B cell (primary cell): ENCODE results near the gene MICALL2. TPM values are rescaled to one million over a fixed set of nuclear protein-coding genes. Genes with fewer than 3 reads are reported as not detected.

Experiments used
- ATAC-seq: fragments of 200-7000 bp; cut with Tn5 transposase; one replicate; pipeline ENCODE4 v1.10.0; 2021; ENCODE audit warnings: low read depth, mild to moderate bottlenecking, moderate number of reproducible peaks, moderate library complexity
- CTCF ChIA-PET: fragments of 350-600 bp; sonication (Branson Sonifier 250); formaldehyde crosslinking; loops from one replicate; lab custom pipeline; 2021; ENCODE audit warnings: antibody characterized with exemption, inconsistent platforms; lab: Charles Lee
- POLR2A ChIA-PET: fragments of 350-600 bp; sonication (Branson Sonifier 250); formaldehyde crosslinking; loops from one replicate; lab custom pipeline; 2021; ENCODE audit warnings: antibody characterized with exemption; lab: Charles Lee
- DNase-seq: peaks from one replicate; pipeline ENCODE4 v3.0.0; 2013
- H2AFZ ChIP-seq: 2 replicates; pipeline ENCODE4 v1.6.1; 2012; ENCODE audit warnings: mild to moderate bottlenecking, low read depth, low read length; ENCODE audit not compliant: insufficient read depth, poor library complexity, severe bottlenecking
- H3K27ac ChIP-seq, 2 donors: 1 replicate in 1 of 2; 2 replicates in 1 of 2; pipeline ENCODE4 v1.5.1; 2012 to 2013; ENCODE audit warnings: low read length in 2 of 2, mild to moderate bottlenecking in 2 of 2, moderate library complexity in 1 of 2
- H3K27me3 ChIP-seq, 4 experiments: fragments of 200-600 bp in 1 of 4; sonication (generic) in 1 of 4; replicated peaks in 1 of 4; 1 replicate in 2 of 4; 2 replicates in 2 of 4; pipeline versions ENCODE4 v1.6.1 to v1.7.0; 2013 to 2016; ENCODE audit warnings: low read length in 3 of 4, mild to moderate bottlenecking in 2 of 4, mixed read lengths in 1 of 4, moderate library complexity in 1 of 4; ENCODE audit not compliant: insufficient read depth in 4 of 4, control insufficient read depth in 3 of 4; ENCODE audit errors: control extremely low read depth in 1 of 4
- H3K36me3 ChIP-seq, 2 experiments: replicated peaks in 1 of 2; 1 replicate in 1 of 2; 2 replicates in 1 of 2; pipeline versions ENCODE4 v1.6.1 to v1.7.1; 2013; ENCODE audit warnings: low read length in 1 of 2; ENCODE audit not compliant: insufficient read depth in 2 of 2, control insufficient read depth in 1 of 2; ENCODE audit errors: control extremely low read depth in 1 of 2, extremely low read depth in 1 of 2
- H3K4me1 ChIP-seq, 2 donors: fragments of 200-600 bp in 1 of 2; sonication (generic) in 1 of 2; 1 replicate in 1 of 2; 2 replicates in 1 of 2; pipeline versions ENCODE4 v1.5.1 to v1.6.1; 2013 to 2017; ENCODE audit warnings: low read length in 2 of 2; ENCODE audit not compliant: control insufficient read depth in 2 of 2, insufficient read depth in 2 of 2
- H3K4me2 ChIP-seq: replicated peaks from 2 replicates; pipeline ENCODE3; 2012; ENCODE audit warnings: mild to moderate bottlenecking, low read depth, low read length; ENCODE audit not compliant: poor library complexity, severe bottlenecking
- H3K4me3 ChIP-seq, 5 experiments: fragments of 200-600 bp in 1 of 5; sonication (generic) in 1 of 5; 1 replicate in 3 of 5; 2 replicates in 2 of 5; pipeline versions ENCODE4 v1.5.1 to v1.7.0; 2011 to 2016; ENCODE audit warnings: low read length in 4 of 5, mild to moderate bottlenecking in 4 of 5, low read depth in 2 of 5, control low read depth in 1 of 5, moderate library complexity in 1 of 5; ENCODE audit not compliant: insufficient read depth in 1 of 5; ENCODE audit errors: control extremely low read depth in 1 of 5, extremely low read depth in 1 of 5
- H3K79me2 ChIP-seq: fragments of 200-600 bp; sonication (generic); one replicate; pipeline ENCODE4 v1.6.0; 2016; ENCODE audit warnings: low read length; ENCODE audit not compliant: control insufficient read depth, insufficient read depth
- H3K9ac ChIP-seq: fragments of 200-600 bp; sonication (generic); 2 replicates; pipeline ENCODE4 v1.6.1; 2017; ENCODE audit warnings: mild to moderate bottlenecking, low read length, moderate library complexity
- H3K9me3 ChIP-seq, 3 donors: one replicate each; pipeline versions ENCODE4 v1.6.1 to v1.7.1; 2013; ENCODE audit warnings: low read length in 2 of 3; ENCODE audit not compliant: control insufficient read depth in 2 of 3, insufficient read depth in 1 of 3; ENCODE audit errors: control extremely low read depth in 1 of 3
- H4K20me1 ChIP-seq: 2 replicates; pipeline ENCODE4 v1.6.0; 2012; ENCODE audit warnings: mild to moderate bottlenecking, low read length; ENCODE audit not compliant: insufficient read depth, control insufficient read depth, poor library complexity, severe bottlenecking
- H3K27ac Mint-ChIP-seq: one replicate; pipeline ENCODE4 v1.8.0; 2021; ENCODE audit warnings: mixed read lengths
- H3K27me3 Mint-ChIP-seq: one replicate; pipeline ENCODE4 v1.8.0; 2021; ENCODE audit warnings: mixed read lengths
- H3K4me1 Mint-ChIP-seq: one replicate; pipeline ENCODE4 v1.8.0; 2021; ENCODE audit warnings: mixed read lengths
- H3K4me3 Mint-ChIP-seq: one replicate; pipeline ENCODE4 v1.8.0; 2021; ENCODE audit warnings: mixed read lengths
- H3K9me3 Mint-ChIP-seq: one replicate; pipeline ENCODE4 v1.8.0; 2022; ENCODE audit warnings: mixed read lengths; ENCODE audit not compliant: insufficient read depth
- CTCF ChIP-seq: fragments of 200-600 bp; IDR thresholded peaks from one replicate; pipeline ENCODE4 v1.8.0; 2022; ENCODE audit warnings: antibody characterized with exemption, mild to moderate bottlenecking
- EZH2 ChIP-seq: IDR thresholded peaks from 2 replicates; pipeline ENCODE4 v1.6.1; 2012; ENCODE audit warnings: borderline replicate concordance, low read depth, mild to moderate bottlenecking, moderate library complexity, low read length; ENCODE audit not compliant: insufficient read depth, poor library complexity, severe bottlenecking
- WGBS: methylation state at CpG from one replicate; pipeline ENCODE4 v1.1.5; 2013; ENCODE audit warnings: missing lambda C conversion rate; ENCODE audit not compliant: insufficient coverage; 5-methylcytosine and 5-hydroxymethylcytosine counted together
- intact Hi-C: fragments of 100-400 bp; cut with micrococcal nuclease; formaldehyde crosslinking; loops from one replicate; pipeline ENCODE4 v1.10.0; 2022
- polyA plus RNA-seq: library from polyadenylated mRNA; depleted of rRNA; stranded (reverse); fragments of >200 nt; gene quantifications from 2 replicates; pipeline ENCODE4 v1.2.3, GENCODE V29; 2012
- total RNA-seq, 2 donors: library from RNA; stranded (reverse); fragments of 120-200 nt in 1 of 2; gene quantifications; 1 replicate in 1 of 2; 2 replicates in 1 of 2; pipeline versions ENCODE4 v1.2.3 to v1.2.4, GENCODE V29; 2013 to 2022

The MICALL2 gene
- total and polyA plus RNA-seq, 2 donors (not counting 1 experiment from before 2014, with no cell fraction given), result 0.85 to 0.94 TPM

- Histone ChIP-seq H3K36me3 (peaks cover 0 to 83% of the 10 kb centered on the region in 2 experiments), H2AFZ (no peak overlapping the region), H3K27ac (no peak overlapping the region), H3K79me2 (no peaks in the 10 kb centered on the region), H3K4me1 (no peaks in the 10 kb centered on the region), H3K4me2 (no peak overlapping the region), H3K9me3 (no peaks in the 10 kb centered on the region), H3K27me3 (no peaks in the 10 kb centered on the region), H4K20me1 (peaks cover 4% of the 10 kb centered on the region), H3K4me3 (no peak overlapping the region), H3K9ac (no peak overlapping the region)
- TF ChIP-seq EZH2 (no peak), CTCF (no peak)
- WGBS, result 92% methylated on average over 22 of the region's 22 CpGs
- H3K9me3 Mint-ChIP-seq, result no peaks in the 10 kb centered on the region
- no peak overlapping the region for H3K4me3 Mint-ChIP-seq
- no peaks in the 10 kb centered on the region for H3K4me1 Mint-ChIP-seq
- no peaks in the 10 kb centered on the region for H3K27me3 Mint-ChIP-seq
- no peak overlapping the region for H3K27ac Mint-ChIP-seq
- intact Hi-C loops, result no loop called here
- CTCF ChIA-PET, result interaction anchor here (0.5 kb wide), 1 partner anchor 58 kb away, joined by 3 read pairs; no protein-coding TSS in a partner anchor
- POLR2A ChIA-PET, result no interaction called here
- ATAC-seq, result no peak
- no peak for DNase-seq
These were observed 23.8 kb upstream of the MICALL2 start for GRCh38 chr7:1483079-1483478.

GRCh38 chr7:1481300-1481699, 22.0 kb upstream of the MICALL2 start:
- intact Hi-C loops, result no loop called here
- H3K27me3 Mint-ChIP-seq, result no peaks in the 10 kb centered on the region
- Histone ChIP-seq H2AFZ (no peak overlapping the region), H3K27ac (no peak overlapping the region), H3K27me3 (no peaks in the 10 kb centered on the region), H3K79me2 (no peaks in the 10 kb centered on the region), H3K4me1 (no peaks in the 10 kb centered on the region), H3K4me2 (no peak overlapping the region), H3K9me3 (no peaks in the 10 kb centered on the region), H3K36me3 (peaks cover 0 to 76% of the 10 kb centered on the region in 2 experiments), H3K9ac (no peak overlapping the region), H3K4me3 (no peak overlapping the region), H4K20me1 (no peaks in the 10 kb centered on the region)
- H3K4me3 Mint-ChIP-seq, result no peak overlapping the region
- WGBS, result 98% methylated on average over 20 of the region's 20 CpGs
- TF ChIP-seq EZH2, result no peak
- no peak for TF ChIP-seq CTCF
- POLR2A ChIA-PET, result no interaction called here
- ATAC-seq, result no peak
- no peaks in the 10 kb centered on the region for H3K9me3 Mint-ChIP-seq
- H3K27ac Mint-ChIP-seq, result no peak overlapping the region
- no peak for DNase-seq
- H3K4me1 Mint-ChIP-seq, result no peaks in the 10 kb centered on the region
- CTCF ChIA-PET, result interaction anchor here (0.6 kb wide), 1 partner anchor 71 kb away, joined by 3 read pairs; no protein-coding TSS in a partner anchor
